WTC11 (cell line): ENCODE results near the gene AADACL3.

Source experiments
- AR ChIP-seq: fragments of 250-450 bp; sonication (Bioruptor Pico); IDR thresholded peaks from 2 replicates; pipeline ENCODE4 v1.9.0; 2021; ENCODE audit warnings: mild to moderate bottlenecking
- CREB1 ChIP-seq: sonication (generic); formaldehyde crosslinking; IDR thresholded peaks from 2 replicates; pipeline ENCODE4 v1.8.0; 2023; ENCODE audit warnings: mild to moderate bottlenecking, missing genetic modification reagents
- CTCF ChIP-seq: fragments of 200-600 bp; IDR thresholded peaks from 2 replicates; pipeline ENCODE4 v1.8.0; 2022; ENCODE audit warnings: antibody characterized with exemption
- FOXJ3 ChIP-seq: sonication (generic); formaldehyde crosslinking; IDR thresholded peaks from 2 replicates; pipeline ENCODE4 v1.9.0; 2021; ENCODE audit warnings: missing genetic modification reagents, mild to moderate bottlenecking, borderline replicate concordance
- FOXK1 ChIP-seq: sonication (generic); formaldehyde crosslinking; IDR thresholded peaks from 2 replicates; pipeline ENCODE4 v1.8.0; 2022; ENCODE audit warnings: mild to moderate bottlenecking, moderate library complexity, missing genetic modification reagents
- JUN ChIP-seq: sonication (generic); formaldehyde crosslinking; IDR thresholded peaks from 2 replicates; pipeline ENCODE4 v1.8.0; 2023; ENCODE audit warnings: mild to moderate bottlenecking, missing genetic modification reagents
- OVOL2 ChIP-seq: fragments of 250-450 bp; sonication (Bioruptor Pico); IDR thresholded peaks from 2 replicates; pipeline ENCODE4 v1.9.0; 2021; ENCODE audit warnings: mild to moderate bottlenecking, borderline replicate concordance
- SP1 ChIP-seq: sonication (generic); formaldehyde crosslinking; conservative IDR thresholded peaks from 2 replicates; pipeline ENCODE4 v1.8.1; 2022; ENCODE audit warnings: missing genetic modification reagents
- TP53 ChIP-seq: sonication (generic); formaldehyde crosslinking; IDR thresholded peaks from 2 replicates; pipeline ENCODE4 v1.8.1; 2023; ENCODE audit warnings: mild to moderate bottlenecking, missing genetic modification reagents
- USF1 ChIP-seq: sonication (generic); formaldehyde crosslinking; IDR thresholded peaks from 2 replicates; pipeline ENCODE4 v1.8.0; 2022; ENCODE audit warnings: mild to moderate bottlenecking, missing genetic modification reagents
- TF ChIP-seq, protein P1 (sequence below): sonication (generic); formaldehyde crosslinking; IDR thresholded peaks from 2 replicates; pipeline ENCODE4 v1.8.1; 2023; ENCODE audit warnings: mild to moderate bottlenecking, missing genetic modification reagents, moderate library complexity
- TF ChIP-seq, protein P2 (sequence below): sonication (generic); formaldehyde crosslinking; conservative IDR thresholded peaks from 2 replicates; pipeline ENCODE4 v1.8.1; 2022; ENCODE audit warnings: mild to moderate bottlenecking, missing genetic modification reagents
- TF ChIP-seq, protein P3 (sequence below): sonication (generic); formaldehyde crosslinking; IDR thresholded peaks from 2 replicates; pipeline ENCODE4 v1.8.1; 2022; ENCODE audit warnings: low read depth, mild to moderate bottlenecking, moderate library complexity, missing genetic modification reagents, borderline replicate concordance
- TF ChIP-seq, protein P4 (sequence below): fragments of 250-450 bp; sonication (Bioruptor Pico); IDR thresholded peaks from 2 replicates; pipeline ENCODE4 v1.8.0; 2021; ENCODE audit warnings: mild to moderate bottlenecking

GRCh38 chr1:12722626-12723025, 6.7 kb downstream of the AADACL3 start:
- TF ChIP-seq CTCF = no peak
- TF ChIP-seq AR = no peak
- TF ChIP-seq USF1 (CRISPR knock-in tag) = no peak
- TF ChIP-seq JUN (CRISPR knock-in tag) = no peak
- TF ChIP-seq, protein P1, sequence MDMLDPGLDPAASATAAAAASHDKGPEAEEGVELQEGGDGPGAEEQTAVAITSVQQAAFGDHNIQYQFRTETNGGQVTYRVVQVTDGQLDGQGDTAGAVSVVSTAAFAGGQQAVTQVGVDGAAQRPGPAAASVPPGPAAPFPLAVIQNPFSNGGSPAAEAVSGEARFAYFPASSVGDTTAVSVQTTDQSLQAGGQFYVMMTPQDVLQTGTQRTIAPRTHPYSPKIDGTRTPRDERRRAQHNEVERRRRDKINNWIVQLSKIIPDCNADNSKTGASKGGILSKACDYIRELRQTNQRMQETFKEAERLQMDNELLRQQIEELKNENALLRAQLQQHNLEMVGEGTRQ (CRISPR knock-in tag) = no peak
- no peak for TF ChIP-seq OVOL2 (CRISPR knock-in tag)
- no peak for TF ChIP-seq TP53 (CRISPR knock-in tag)
- TF ChIP-seq, protein P2, sequence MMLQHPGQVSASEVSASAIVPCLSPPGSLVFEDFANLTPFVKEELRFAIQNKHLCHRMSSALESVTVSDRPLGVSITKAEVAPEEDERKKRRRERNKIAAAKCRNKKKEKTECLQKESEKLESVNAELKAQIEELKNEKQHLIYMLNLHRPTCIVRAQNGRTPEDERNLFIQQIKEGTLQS (CRISPR knock-in tag) = no peak
- TF ChIP-seq FOXJ3 = no peak
- no peak for TF ChIP-seq FOXK1 (CRISPR knock-in tag)
- TF ChIP-seq SP1 (CRISPR knock-in tag) = no peak
- TF ChIP-seq CREB1 (CRISPR knock-in tag) = no peak
- TF ChIP-seq, protein P3, sequence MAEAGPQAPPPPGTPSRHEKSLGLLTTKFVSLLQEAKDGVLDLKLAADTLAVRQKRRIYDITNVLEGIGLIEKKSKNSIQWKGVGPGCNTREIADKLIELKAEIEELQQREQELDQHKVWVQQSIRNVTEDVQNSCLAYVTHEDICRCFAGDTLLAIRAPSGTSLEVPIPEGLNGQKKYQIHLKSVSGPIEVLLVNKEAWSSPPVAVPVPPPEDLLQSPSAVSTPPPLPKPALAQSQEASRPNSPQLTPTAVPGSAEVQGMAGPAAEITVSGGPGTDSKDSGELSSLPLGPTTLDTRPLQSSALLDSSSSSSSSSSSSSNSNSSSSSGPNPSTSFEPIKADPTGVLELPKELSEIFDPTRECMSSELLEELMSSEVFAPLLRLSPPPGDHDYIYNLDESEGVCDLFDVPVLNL (CRISPR knock-in tag) = no peak
- TF ChIP-seq, protein P4, sequence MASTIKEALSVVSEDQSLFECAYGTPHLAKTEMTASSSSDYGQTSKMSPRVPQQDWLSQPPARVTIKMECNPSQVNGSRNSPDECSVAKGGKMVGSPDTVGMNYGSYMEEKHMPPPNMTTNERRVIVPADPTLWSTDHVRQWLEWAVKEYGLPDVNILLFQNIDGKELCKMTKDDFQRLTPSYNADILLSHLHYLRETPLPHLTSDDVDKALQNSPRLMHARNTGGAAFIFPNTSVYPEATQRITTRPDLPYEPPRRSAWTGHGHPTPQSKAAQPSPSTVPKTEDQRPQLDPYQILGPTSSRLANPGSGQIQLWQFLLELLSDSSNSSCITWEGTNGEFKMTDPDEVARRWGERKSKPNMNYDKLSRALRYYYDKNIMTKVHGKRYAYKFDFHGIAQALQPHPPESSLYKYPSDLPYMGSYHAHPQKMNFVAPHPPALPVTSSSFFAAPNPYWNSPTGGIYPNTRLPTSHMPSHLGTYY (CRISPR knock-in tag) = no peak
